HepG2 (cell line): ENCODE data around the gene DTNB. TPM values are rescaled to one million over a fixed set of nuclear protein-coding genes. Genes with fewer than 3 reads are reported as not detected.

Experiments used
- ATAC-seq: fragments of 200-7000 bp; cut with Tn5 transposase; 3 replicates; pipeline ENCODE4 v1.9.1; 2020; ENCODE audit warnings: mild to moderate bottlenecking, moderate library complexity
- BruUV-seq: library from RNA; stranded (reverse); fragments of 400-500 nt; replicated peaks from 2 replicates; lab custom pipeline; 2021; lab: Mats Ljungman, UMichigan
- CTCF ChIA-PET: fragments of 300-600 bp; formaldehyde crosslinking; extraction: SDS; loops from one replicate; lab custom pipeline; 2021; ENCODE audit warnings: low total read pairs, inconsistent platforms, low intra/inter-chr PET ratio; lab: Yijun Ruan, JAX
- POLR2A ChIA-PET: fragments of 350-600 bp; sonication (Branson Sonifier 250); formaldehyde crosslinking; loops from one replicate; lab custom pipeline; 2020; ENCODE audit warnings: antibody characterized with exemption, inconsistent platforms; lab: Yijun Ruan, JAX
- DNase-seq: peaks from one replicate; pipeline ENCODE4 v3.0.0-alpha.2; 2015; ENCODE audit warnings: low spot score
- FAIRE-seq: peaks from 3 replicates; lab custom pipeline; 2011; peaks lifted over from hg19 to GRCh38; lab: Jason Lieb, UNC
- H2AFZ ChIP-seq: one replicate; pipeline ENCODE4 v1.6.1; 2011; ENCODE audit warnings: low read length, inconsistent platforms
- H3K27ac ChIP-seq: fragments of 300-600 bp; 3 replicates; pipeline ENCODE4 v1.8.0; 2011; ENCODE audit warnings: mixed run types, mild to moderate bottlenecking, mixed read lengths, low read length, inconsistent platforms; ENCODE audit not compliant: insufficient read depth; ENCODE audit errors: extremely low read length
- H3K27me3 ChIP-seq, 2 experiments: fragments of 200-600 bp in 1 of 2; 2 replicates in 1 of 2; 3 replicates in 1 of 2; pipeline versions ENCODE4 v1.6.0 to v1.8.0; 2011; ENCODE audit warnings: low read length in 2 of 2, mild to moderate bottlenecking in 2 of 2, moderate library complexity in 2 of 2, inconsistent platforms in 1 of 2; ENCODE audit not compliant: insufficient read depth in 2 of 2, control insufficient read depth in 1 of 2
- H3K36me3 ChIP-seq, 2 experiments: fragments of 200-600 bp in 1 of 2; replicated peaks in 1 of 2; 2 replicates in 1 of 2; 3 replicates in 1 of 2; pipeline versions ENCODE4 v1.5.1 to v1.8.0; 2011; ENCODE audit warnings: low read length in 2 of 2, inconsistent platforms in 1 of 2; ENCODE audit not compliant: insufficient read depth in 2 of 2, control insufficient read depth in 1 of 2
- H3K4me1 ChIP-seq: 2 replicates; pipeline ENCODE4 v1.5.1; 2012; ENCODE audit warnings: low read length, inconsistent platforms; ENCODE audit not compliant: insufficient read depth
- H3K4me2 ChIP-seq: 2 replicates; pipeline ENCODE4 v1.6.0; 2011; ENCODE audit warnings: low read depth, low read length, inconsistent platforms
- H3K4me3 ChIP-seq, 3 experiments: fragments of 200-600 bp in 1 of 3; sonication (generic), shearing (Covaris generic) in 1 of 3; replicated peaks in 1 of 3; 2 replicates each; pipeline ENCODE4 v1.5.1; 2011 to 2016; ENCODE audit warnings: low read length in 3 of 3, inconsistent platforms in 2 of 3, low read depth in 2 of 3, mild to moderate bottlenecking in 2 of 3, control low read depth in 1 of 3, mixed read lengths in 1 of 3; ENCODE audit not compliant: insufficient read depth in 1 of 3
- H3K79me2 ChIP-seq: one replicate; pipeline ENCODE4 v1.6.1; 2011; ENCODE audit warnings: low read length, inconsistent platforms; ENCODE audit not compliant: insufficient read depth
- H3K9ac ChIP-seq: 2 replicates; pipeline ENCODE4 v1.6.0; 2011; ENCODE audit warnings: mild to moderate bottlenecking, low read depth, low read length, inconsistent platforms; ENCODE audit not compliant: insufficient read depth
- H3K9me3 ChIP-seq: 2 replicates; pipeline ENCODE4 v1.5.1; 2012; ENCODE audit warnings: mild to moderate bottlenecking, low read length
- H4K20me1 ChIP-seq: 2 replicates; pipeline ENCODE4 v1.6.0; 2011; ENCODE audit warnings: inconsistent platforms, mild to moderate bottlenecking, low read length, moderate library complexity; ENCODE audit not compliant: insufficient read depth
- CREM ChIP-seq, 2 experiments: sonication (generic) in 1 of 2; formaldehyde crosslinking in 1 of 2; IDR thresholded peaks; 2 replicates each; pipeline versions ENCODE4 v1.4.0 to v1.6.1; 2016 to 2020; ENCODE audit warnings: antibody characterized with exemption in 1 of 2, mild to moderate bottlenecking in 1 of 2, missing genetic modification reagents in 1 of 2
- DBP ChIP-seq: sonication (generic); formaldehyde crosslinking; IDR thresholded peaks from 2 replicates; pipeline ENCODE4 v1.4.0; 2020; ENCODE audit warnings: missing genetic modification reagents; ENCODE audit errors: not compliant biosample characterization
- GATA4 ChIP-seq: sonication (generic); IDR thresholded peaks from 2 replicates; pipeline ENCODE4 v1.6.1; 2016; ENCODE audit warnings: antibody characterized with exemption, low read depth, borderline replicate concordance
- GLMP ChIP-seq: sonication (generic); formaldehyde crosslinking; IDR thresholded peaks from 2 replicates; pipeline ENCODE4 v1.9.0; 2021; ENCODE audit warnings: missing genetic modification reagents, mild to moderate bottlenecking, borderline replicate concordance
- HIC2 ChIP-seq: sonication (generic); formaldehyde crosslinking; IDR thresholded peaks from 2 replicates; pipeline ENCODE4 v1.9.0; 2022; ENCODE audit warnings: low read depth, missing genetic modification reagents
- KLF6 ChIP-seq: IDR thresholded peaks from 2 replicates; pipeline ENCODE4 v1.8.0; 2016; ENCODE audit warnings: missing biosample characterization, missing genetic modification reagents
- MAFK ChIP-seq, 2 experiments: IDR thresholded peaks in 1 of 2; conservative IDR thresholded peaks in 1 of 2; 2 replicates each; pipeline ENCODE4 v1.6.1; 2011; ENCODE audit warnings: improper control_type of control experiment in 2 of 2, low read length in 2 of 2
- POLR2AphosphoS5 ChIP-seq: IDR thresholded peaks from 2 replicates; pipeline ENCODE4 v1.6.1; 2012; ENCODE audit warnings: low read depth, low read length
- PTBP1 ChIP-seq: fragments of 200-400 bp; formaldehyde crosslinking; IDR thresholded peaks from 2 replicates; pipeline ENCODE4 v1.6.1; 2018; ENCODE audit warnings: low read length, low read depth; ENCODE audit not compliant: poor library complexity, severe bottlenecking
- RCOR2 ChIP-seq: IDR thresholded peaks from 2 replicates; pipeline ENCODE4 v1.6.1; 2016; ENCODE audit warnings: missing biosample characterization, missing genetic modification reagents
- XRCC5 ChIP-seq: fragments of 200-400 bp; formaldehyde crosslinking; optimal IDR thresholded peaks from 2 replicates; pipeline ENCODE3; 2017; ENCODE audit warnings: mild to moderate bottlenecking, low read length
- ZNF124 ChIP-seq: sonication (generic); formaldehyde crosslinking; IDR thresholded peaks from 2 replicates; pipeline ENCODE4 v1.4.0; 2020; ENCODE audit warnings: missing genetic modification reagents
- ZNF138 ChIP-seq: sonication (generic); formaldehyde crosslinking; IDR thresholded peaks from 2 replicates; pipeline ENCODE4 v1.5.0; 2020; ENCODE audit warnings: mild to moderate bottlenecking, low read depth, missing genetic modification reagents
- ZNF17 ChIP-seq: sonication (generic); formaldehyde crosslinking; IDR thresholded peaks from 2 replicates; pipeline ENCODE4 v1.5.0; 2020; ENCODE audit warnings: mild to moderate bottlenecking, missing genetic modification reagents
- ZNF484 ChIP-seq: sonication (generic); formaldehyde crosslinking; IDR thresholded peaks from 2 replicates; pipeline ENCODE4 v1.5.1; 2020; ENCODE audit warnings: mild to moderate bottlenecking, low read depth, missing genetic modification reagents, borderline replicate concordance
- ZNF512 ChIP-seq: sonication (generic); formaldehyde crosslinking; IDR thresholded peaks from 2 replicates; pipeline ENCODE4 v1.4.0; 2020; ENCODE audit warnings: mild to moderate bottlenecking, missing genetic modification reagents
- ZNF577 ChIP-seq: sonication (generic); formaldehyde crosslinking; IDR thresholded peaks from 2 replicates; pipeline ENCODE4 v1.4.0; 2020; ENCODE audit warnings: mild to moderate bottlenecking, low read depth, missing genetic modification reagents, borderline replicate concordance
- ZNF777 ChIP-seq: sonication (generic); formaldehyde crosslinking; IDR thresholded peaks from 2 replicates; pipeline ENCODE4 v1.4.0; 2020; ENCODE audit warnings: missing genetic modification reagents
- ZSCAN9 ChIP-seq: IDR thresholded peaks from 2 replicates; pipeline ENCODE4 v1.6.1; 2016; ENCODE audit warnings: borderline replicate concordance
- WGBS: methylation state at CpG from one replicate; pipeline ENCODE4 v1.1.6; 2017; ENCODE audit warnings: low lambda C conversion rate; 5-methylcytosine and 5-hydroxymethylcytosine counted together
- in situ Hi-C: cut with HindIII; loops from 2 replicates; pipeline ENCODE4 v1.10.0; 2017; ENCODE audit warnings: low pct_unique_long_range_greater_than_20kb; ENCODE audit not compliant: extremely low pct_ligation_motif_present
- intact Hi-C: fragments of 100-400 bp; cut with micrococcal nuclease; formaldehyde crosslinking; loops from one replicate; pipeline ENCODE4 v1.10.0; 2022; ENCODE audit not compliant: unreplicated experiment
- polyA plus RNA-seq, 8 experiments: library from polyadenylated mRNA; depleted of rRNA in 3 of 8; stranded (reverse) in 7 of 8; unstranded in 1 of 8; fragments of >200 nt; fragmentation: Illumina TruSeq in 4 of 8; extraction: Trizol in 4 of 8; gene quantifications; 2 replicates each; pipeline versions ENCODE4 v1.2.1 to v1.2.3, GENCODE V29; 2011 to 2016; ENCODE audit warnings: low read depth in 4 of 8, missing spikeins in 1 of 8, mixed read lengths in 1 of 8; ENCODE audit not compliant: insufficient read depth in 1 of 8
- total RNA-seq, 5 experiments: library from RNA; depleted of rRNA; stranded (reverse); fragments of >200 nt; fragmentation: Illumina TruSeq; extraction: Trizol; gene quantifications; 2 replicates each; pipeline ENCODE4 v1.2.3, GENCODE V29; 2016; ENCODE audit warnings: low read depth in 1 of 5

The DTNB gene
- total and polyA plus RNA-seq, 2 of the 13 experiments (the other 11 are each of a cell fraction or from before 2014, with no cell fraction given) = 14.4 to 23.9 TPM

- TF ChIP-seq GLMP (CRISPR knock-in tag) (no peak), ZNF484 (CRISPR knock-in tag) (no peak), KLF6 (no peak), ZNF577 (CRISPR knock-in tag) (no peak), POLR2AphosphoS5 (no peak), HIC2 (CRISPR knock-in tag) (no peak), ZSCAN9 (no peak), ZNF17 (CRISPR knock-in tag) (no peak)
- TF ChIP-seq, all 625 proteins: peak for 0
Measured at GRCh38 chr2:25639696-25640095, 33.7 kb downstream of the DTNB start (continued).

GRCh38 chr2:25639131-25639530 lies 34.2 kb downstream of the DTNB start:
- intact Hi-C loops = no loop called here

More at GRCh38 chr2:25639131-25639530, 34.2 kb downstream of the DTNB start:
- no peak for ATAC-seq
- H3K4me1 ChIP-seq = peaks cover 9% of the 10 kb centered on the region; the same call in 1 of the 2 replicates
- WGBS = 83% methylated on average over 9 of the region's 9 CpGs
- no peak for FAIRE-seq
- no peak overlapping the region for H3K27ac ChIP-seq
- POLR2A ChIA-PET = no interaction called here
- no peaks in the 10 kb centered on the region for H3K27me3 ChIP-seq
- H2AFZ ChIP-seq = no peak overlapping the region
- no peak for DNase-seq
- H4K20me1 ChIP-seq = no peaks in the 10 kb centered on the region
- H3K36me3 ChIP-seq = no peaks in the 10 kb centered on the region
- no TSS peak for BruUV-seq
- no peak overlapping the region for H3K4me3 ChIP-seq
- TF ChIP-seq ZNF512 (CRISPR knock-in tag) (no peak), RCOR2 (CRISPR knock-in tag) (no peak), CREM (IDR thresholded peaks at IDR 0.05) (no peak), CREM (CRISPR knock-in tag; IDR thresholded peaks at IDR 0.05) (no peak), ZNF124 (CRISPR knock-in tag) (no peak), DBP (CRISPR knock-in tag) (no peak), XRCC5 (no peak), ZNF138 (CRISPR knock-in tag) (no peak), MAFK (conservative IDR thresholded peaks at IDR 0.05 in 1 of 2, IDR thresholded peaks at IDR 0.05 in 1 of 2; ENCODE audit: low read length in 2 of 2) (no peak), GATA4 (no peak), PTBP1 (no peak), ZNF777 (CRISPR knock-in tag) (no peak)
- no peaks in the 10 kb centered on the region for H3K9me3 ChIP-seq
- H3K4me2 ChIP-seq = no peak overlapping the region
- H3K9ac ChIP-seq = no peak overlapping the region
- in situ Hi-C loops = no loop called here
- CTCF ChIA-PET = no interaction called here
- no peaks in the 10 kb centered on the region for H3K79me2 ChIP-seq
